Measurements from ENCODE around the gene LONRF3.

The LONRF3 gene

GRCh38 chrX:118974088-118974907, at the start of gene LONRF3:
Gene LONRF3, plus strand, starts transcription at chrX:118974618. Its CDS starts 163 bp downstream, at chrX:118974781.
- DNase-seq: no peak

GRCh38 chrX:118928151-118928550, 46.3 kb upstream of the LONRF3 start:
- no peak for DNase-seq

GRCh38 chrX:118935352-118935751, 39.1 kb upstream of the LONRF3 start:
- DNase-seq: no peak

- DNase-seq: no peak
These were observed 33.3 kb upstream of the LONRF3 start for GRCh38 chrX:118941147-118941546.

- no peak for DNase-seq
These were observed 31.3 kb upstream of the LONRF3 start for GRCh38 chrX:118943102-118943501.

GRCh38 chrX:118945921-118946320, 28.5 kb upstream of the LONRF3 start:
- DNase-seq: no peak

GRCh38 chrX:118948270-118948669, 26.1 kb upstream of the LONRF3 start:
- DNase-seq: no peak

- no peak for DNase-seq
These were observed 12.4 kb upstream of the LONRF3 start for GRCh38 chrX:118961866-118962560.

- no peak for DNase-seq
These were observed 11.3 kb upstream of the LONRF3 start for GRCh38 chrX:118963159-118963558.

- DNase-seq: no peak
These were observed 10.2 kb upstream of the LONRF3 start for GRCh38 chrX:118964252-118964651.

GRCh38 chrX:118965395-118965794, 9.0 kb upstream of the LONRF3 start:
- DNase-seq: no peak

- no peak for DNase-seq
These were observed 6.4 kb upstream of the LONRF3 start for GRCh38 chrX:118968031-118968430.

- DNase-seq: no peak
These were observed 2.9 kb upstream of the LONRF3 start for GRCh38 chrX:118971552-118971951.

GRCh38 chrX:118973389-118974087, 880 bp upstream of the LONRF3 start:
- no peak for DNase-seq

GRCh38 chrX:118974908-118975671, 672 bp downstream of the LONRF3 start:
- DNase-seq: no peak

- DNase-seq: peak; percentile 19
These were observed 1.6 kb downstream of the LONRF3 start for GRCh38 chrX:118975831-118976598.

GRCh38 chrX:118976599-118977340, 2.4 kb downstream of the LONRF3 start:
- DNase-seq: no peak

GRCh38 chrX:118977424-118977823, 3.0 kb downstream of the LONRF3 start:
- DNase-seq: no peak

GRCh38 chrX:118978451-118978850, 4.0 kb downstream of the LONRF3 start:
- DNase-seq: no peak

- no peak for DNase-seq
These were observed 6.3 kb downstream of the LONRF3 start for GRCh38 chrX:118980761-118981160.

- DNase-seq: no peak
These were observed 9.1 kb downstream of the LONRF3 start for GRCh38 chrX:118983513-118983912.
